AG09319 (cell line): ENCODE results near the gene FADS1.

ENCODE experiments used
- DNase-seq: peaks from one replicate; pipeline ENCODE4 v3.0.0-alpha.2; 2010; ENCODE audit warnings: low read depth; ENCODE audit errors: extremely low read depth
- TF ChIP-seq, protein P1 (sequence below): IDR thresholded peaks from 2 replicates; pipeline ENCODE4 v1.5.1; 2011; ENCODE audit warnings: low read depth, mild to moderate bottlenecking, inconsistent platforms, low read length, moderate library complexity

The FADS1 gene

DNA sequence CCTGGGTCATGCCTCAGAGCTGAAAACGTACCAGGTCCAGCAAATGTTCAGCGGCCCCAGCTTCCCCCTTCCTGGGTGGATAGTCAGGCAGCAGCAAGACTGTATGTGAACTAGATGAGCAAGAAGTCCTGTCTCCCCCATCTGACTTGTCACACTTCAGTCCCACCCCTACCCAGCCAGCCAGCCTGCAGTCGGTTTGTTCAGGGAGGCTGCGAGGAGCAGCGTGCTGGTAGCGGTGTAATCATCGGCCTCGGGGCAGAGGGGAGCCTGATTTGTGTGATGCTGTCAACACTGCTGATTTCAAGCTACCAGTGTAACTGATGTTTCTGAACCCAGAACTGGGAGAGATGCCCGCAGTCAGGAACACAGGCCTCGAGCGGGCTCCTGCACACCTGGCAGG, 34.0 kb downstream of the FADS1 start:
- TF ChIP-seq, protein P1, sequence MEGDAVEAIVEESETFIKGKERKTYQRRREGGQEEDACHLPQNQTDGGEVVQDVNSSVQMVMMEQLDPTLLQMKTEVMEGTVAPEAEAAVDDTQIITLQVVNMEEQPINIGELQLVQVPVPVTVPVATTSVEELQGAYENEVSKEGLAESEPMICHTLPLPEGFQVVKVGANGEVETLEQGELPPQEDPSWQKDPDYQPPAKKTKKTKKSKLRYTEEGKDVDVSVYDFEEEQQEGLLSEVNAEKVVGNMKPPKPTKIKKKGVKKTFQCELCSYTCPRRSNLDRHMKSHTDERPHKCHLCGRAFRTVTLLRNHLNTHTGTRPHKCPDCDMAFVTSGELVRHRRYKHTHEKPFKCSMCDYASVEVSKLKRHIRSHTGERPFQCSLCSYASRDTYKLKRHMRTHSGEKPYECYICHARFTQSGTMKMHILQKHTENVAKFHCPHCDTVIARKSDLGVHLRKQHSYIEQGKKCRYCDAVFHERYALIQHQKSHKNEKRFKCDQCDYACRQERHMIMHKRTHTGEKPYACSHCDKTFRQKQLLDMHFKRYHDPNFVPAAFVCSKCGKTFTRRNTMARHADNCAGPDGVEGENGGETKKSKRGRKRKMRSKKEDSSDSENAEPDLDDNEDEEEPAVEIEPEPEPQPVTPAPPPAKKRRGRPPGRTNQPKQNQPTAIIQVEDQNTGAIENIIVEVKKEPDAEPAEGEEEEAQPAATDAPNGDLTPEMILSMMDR = no peak
- no peak for DNase-seq

DNA sequence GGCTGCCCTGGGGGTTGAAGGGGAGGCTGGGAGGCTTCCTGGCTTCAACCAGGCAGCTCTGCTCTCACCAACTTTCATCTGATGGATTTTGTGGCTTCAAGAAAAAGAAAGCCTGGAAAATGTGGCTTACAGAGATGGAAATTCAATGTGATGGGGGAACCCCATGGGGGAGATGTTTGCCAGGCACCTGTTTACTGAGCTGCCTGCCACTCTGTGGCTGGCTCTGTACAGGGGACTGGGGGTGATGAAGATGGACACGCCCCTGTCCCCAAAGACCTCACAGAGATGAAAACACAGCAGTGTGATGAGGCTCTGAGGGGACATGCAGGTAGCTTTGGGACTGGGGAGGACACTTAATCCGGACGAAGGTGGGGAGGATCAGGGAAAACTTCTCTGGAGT, 34.5 kb downstream of the FADS1 start:
- TF ChIP-seq, protein P1 = no peak
- no peak for DNase-seq

DNA sequence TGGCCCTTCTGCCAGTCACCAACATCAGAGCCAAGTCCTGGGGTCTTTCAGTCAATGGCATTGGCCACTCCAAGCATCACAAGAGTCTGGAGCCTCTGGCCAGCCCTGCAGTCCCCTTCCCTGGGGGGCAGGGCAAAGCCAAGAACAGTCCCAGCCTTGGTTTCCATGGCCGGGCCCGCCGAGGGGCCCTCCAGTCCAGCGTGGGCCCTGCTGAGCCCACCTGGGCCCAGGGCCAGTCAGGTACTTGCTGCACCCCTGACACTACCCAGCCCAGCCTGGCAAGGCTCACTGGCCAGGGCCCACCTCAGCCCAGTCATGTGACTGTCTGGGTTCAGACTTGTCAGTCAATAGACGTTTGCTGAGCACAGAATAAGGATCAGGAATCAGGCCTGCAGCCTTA, 35.2 kb downstream of the FADS1 start:
- TF ChIP-seq, protein P1 = no peak

DNA sequence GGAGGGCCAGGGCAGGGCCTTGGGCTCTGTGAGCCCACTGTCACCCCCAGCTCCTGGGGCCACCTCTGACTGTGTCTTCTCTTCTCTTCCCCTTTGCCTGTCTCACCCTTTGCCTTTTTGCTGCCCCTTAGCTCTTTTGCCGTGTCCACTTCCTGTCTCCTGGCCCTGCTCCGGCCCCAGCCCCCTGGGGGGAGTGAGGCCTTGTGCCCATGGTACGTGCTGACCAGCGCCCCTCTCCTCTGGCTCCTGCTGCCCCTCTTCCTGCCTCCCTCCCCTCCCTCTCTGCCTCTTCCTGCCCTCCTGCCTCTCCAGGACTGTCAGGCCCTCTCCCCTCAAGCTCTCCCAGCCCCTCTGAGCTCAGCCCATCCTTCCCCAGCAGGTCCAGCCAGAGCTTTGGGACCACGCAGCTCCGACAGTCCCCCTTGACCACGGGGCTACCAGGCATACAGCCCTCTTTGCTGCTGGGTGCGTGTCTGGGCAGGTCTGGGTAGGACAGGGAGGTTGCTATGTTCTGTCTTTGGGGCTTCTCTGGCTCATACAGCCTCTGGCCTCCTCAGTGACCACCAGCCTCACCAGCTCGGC, 36.1 kb downstream of the FADS1 start:
- DNase-seq = no peak
- TF ChIP-seq, protein P1 = no peak

More for the DNA sequence above, 35.2 kb downstream of the FADS1 start:
- no peak for DNase-seq

DNA sequence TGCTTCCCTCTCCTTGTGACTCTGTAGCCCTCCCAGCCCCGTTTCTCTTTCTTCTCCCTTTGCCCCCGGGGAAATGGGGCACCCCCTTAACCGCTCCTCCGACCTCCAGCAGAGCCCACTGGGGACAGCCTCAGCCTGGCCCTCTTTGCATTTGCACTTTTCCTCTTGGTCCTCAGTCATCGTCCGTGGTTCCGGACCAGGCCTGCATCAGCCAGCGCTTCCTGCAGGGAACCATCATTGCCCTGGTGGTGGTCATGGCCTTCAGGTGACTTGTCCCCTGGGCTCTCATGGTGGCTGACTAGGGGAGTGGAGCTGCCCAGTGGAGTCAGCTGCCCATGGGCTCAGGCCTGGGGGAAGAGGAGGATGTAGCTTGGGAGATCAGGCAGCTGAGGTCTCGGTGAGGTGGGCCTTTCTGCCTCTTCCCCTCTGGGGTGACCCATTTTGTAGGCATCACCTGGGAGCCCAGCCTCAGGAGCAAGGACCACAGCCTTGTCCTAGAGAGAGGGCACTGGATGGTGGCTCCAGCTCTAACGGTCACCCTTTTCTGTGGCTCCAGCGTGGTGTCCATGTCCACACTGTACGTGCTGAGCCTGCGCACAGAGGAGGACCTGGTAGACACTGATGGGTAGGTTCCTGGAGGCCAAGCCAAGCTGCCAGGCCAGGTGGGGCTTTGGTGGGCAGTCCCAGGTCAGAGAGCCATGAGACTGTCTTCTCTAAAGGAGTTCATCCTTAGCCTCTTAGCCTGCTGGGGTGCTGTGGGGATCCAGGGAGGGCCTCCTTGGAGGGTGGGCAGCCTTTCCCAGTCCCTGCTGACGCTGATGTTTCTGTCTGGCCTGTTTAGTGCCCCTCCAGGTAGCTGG, 36.9 kb downstream of the FADS1 start:
- TF ChIP-seq, protein P1 = no peak
- DNase-seq = no peak

DNA sequence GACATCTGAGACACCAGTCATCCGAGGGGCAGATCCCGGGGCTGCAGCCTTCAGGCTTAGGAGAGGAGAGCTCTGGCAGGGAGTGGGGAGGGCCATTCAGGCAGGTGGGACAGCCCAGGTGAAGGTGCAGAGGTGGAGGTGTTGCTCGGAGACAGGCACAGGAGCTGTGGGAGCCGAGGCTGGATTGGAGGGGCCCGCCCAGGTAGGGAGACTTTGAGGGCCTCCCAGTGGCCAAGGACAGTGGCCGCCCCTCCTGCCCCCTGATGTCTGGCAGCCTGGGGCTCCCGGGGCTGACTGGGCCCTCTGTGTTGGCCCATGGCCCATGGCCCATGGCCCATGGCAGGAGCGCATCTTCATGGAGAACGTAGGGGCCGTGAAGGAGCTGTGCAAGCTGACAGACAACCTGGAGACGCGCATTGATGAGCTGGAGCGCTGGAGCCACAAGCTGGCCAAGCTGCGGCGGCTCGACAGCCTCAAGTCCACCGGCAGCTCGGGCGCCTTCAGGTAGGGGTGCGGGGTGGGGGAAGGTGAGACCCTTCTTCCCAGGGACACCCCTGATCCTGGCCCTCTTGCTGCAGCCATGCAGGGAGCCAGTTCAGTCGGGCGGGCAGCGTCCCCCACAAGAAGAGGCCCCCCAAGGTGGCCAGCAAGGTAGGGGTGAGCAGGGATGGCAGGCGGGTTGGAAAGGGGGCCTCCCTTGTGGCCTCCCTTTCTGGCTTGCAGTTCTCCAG, 37.7 kb downstream of the FADS1 start:
- DNase-seq = no peak
- TF ChIP-seq, protein P1 = no peak
